GM19438 (cell line): ENCODE results near the gene CTSZ.
A peak's percentile ranks its signal among the peaks of the same experiment; 100 is the strongest.

Source experiments
- ATAC-seq: cut with Tn5 transposase; IDR thresholded peaks from one replicate; pipeline ENCODE4 v1.9.1; 2021; ENCODE audit warnings: low read depth; ENCODE audit not compliant: unreplicated experiment

Gene CTSZ

GRCh38 chr20:59032023-59032712, 25.1 kb upstream of the CTSZ start, which contains the start of gene ATP5F1E:
ATP5F1E (minus strand) TSS chr20:59032335; CDS start chr20:59032251, 84 bp downstream.
- peak; percentile 90 for ATAC-seq

- peak; percentile 8 for ATAC-seq
These were observed 24.5 kb upstream of the CTSZ start for GRCh38 chr20:59031564-59032022.

- no peak for ATAC-seq
These were observed 24.0 kb upstream of the CTSZ start for GRCh38 chr20:59030911-59031563.

- ATAC-seq: no peak
These were observed 21.8 kb upstream of the CTSZ start for GRCh38 chr20:59028812-59029211.

- no peak for ATAC-seq
These were observed 20.8 kb upstream of the CTSZ start for GRCh38 chr20:59027741-59028320.

- ATAC-seq: no peak
These were observed 20.1 kb upstream of the CTSZ start for GRCh38 chr20:59026904-59027740.

GRCh38 chr20:59025511-59025910, 18.5 kb upstream of the CTSZ start:
- no peak for ATAC-seq

- no peak for ATAC-seq
These were observed 18.0 kb upstream of the CTSZ start for GRCh38 chr20:59025086-59025485.

GRCh38 chr20:59024111-59024530, 17.1 kb upstream of the CTSZ start:
- ATAC-seq: no peak

GRCh38 chr20:59023616-59024015, 16.6 kb upstream of the CTSZ start:
- ATAC-seq: no peak

- no peak for ATAC-seq
These were observed 15.7 kb upstream of the CTSZ start for GRCh38 chr20:59022754-59023153.

- ATAC-seq: no peak
These were observed 14.0 kb upstream of the CTSZ start for GRCh38 chr20:59020938-59021551.

- ATAC-seq: no peak
These were observed 12.2 kb upstream of the CTSZ start, which contains the start of gene TUBB1 for GRCh38 chr20:59019217-59019616. TUBB1 (plus strand) TSS chr20:59019429; CDS start chr20:59019523, 94 bp downstream.

- no peak for ATAC-seq
These were observed 11.8 kb upstream of the CTSZ start for GRCh38 chr20:59018817-59019216.

GRCh38 chr20:59017493-59018231, 10.6 kb upstream of the CTSZ start:
- ATAC-seq: no peak

- no peak for ATAC-seq
These were observed 9.9 kb upstream of the CTSZ start for GRCh38 chr20:59016795-59017492.

GRCh38 chr20:59015812-59016711, 9.0 kb upstream of the CTSZ start:
- ATAC-seq: no peak

GRCh38 chr20:59015411-59015810, 8.4 kb upstream of the CTSZ start:
- ATAC-seq: no peak
